ENCODE data around the gene ST6GAL1. TPM values are rescaled to one million over a fixed set of nuclear protein-coding genes. Genes with fewer than 3 reads are reported as not detected.
"Not testable (repeated sequence)": the region's sequence is repeated elsewhere in the genome, so short reads cannot be mapped to it uniquely, and the experiment has no call there.

ST6GAL1 gene
- total and polyA plus RNA-seq, 2 of the 13 experiments (the other 11 are each of a cell fraction or from before 2014, with no cell fraction given): 79.9 to 164 TPM

DNA sequence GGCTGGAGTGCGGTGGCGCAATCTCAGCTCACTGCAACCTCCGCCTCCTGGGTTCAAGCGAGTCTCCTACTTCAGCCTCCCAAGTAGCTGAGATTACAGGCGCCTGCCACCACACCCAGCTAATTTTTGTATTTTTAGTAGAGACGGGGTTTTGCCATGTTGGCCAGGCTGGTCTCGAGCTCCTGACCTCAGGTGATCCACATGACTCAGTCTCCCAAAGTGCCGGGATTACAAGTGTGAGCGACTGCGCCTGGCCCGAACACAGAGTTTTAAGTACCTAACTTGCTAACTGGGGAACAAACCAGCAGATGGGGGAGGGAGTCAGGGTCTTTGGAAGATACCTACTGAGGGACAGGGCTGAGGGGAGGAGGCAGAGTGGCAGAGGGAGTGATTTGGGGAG lies 36.9 kb downstream of the ST6GAL1 start:
- H3K9me3 ChIP-seq (ENCODE audit: low read length); H4K20me1 ChIP-seq (ENCODE audit: insufficient read depth, low read length); CTCF ChIA-PET (ENCODE audit: low intra/inter-chr PET ratio, low total read pairs); H3K36me3 ChIP-seq (replicated peaks in 1 of 2; ENCODE audit: control insufficient read depth in 1 of 2, insufficient read depth in 2 of 2, low read length in 2 of 2); H3K27ac ChIP-seq (ENCODE audit: extremely low read length, insufficient read depth, low read length); ATAC-seq; H3K79me2 ChIP-seq (ENCODE audit: insufficient read depth, low read length); FAIRE-seq; intact Hi-C loops (cut with micrococcal nuclease; ENCODE audit: unreplicated experiment); H3K27me3 ChIP-seq (ENCODE audit: control insufficient read depth in 1 of 2, insufficient read depth in 2 of 2, low read length in 2 of 2); BruUV-seq (replicated peaks); H3K9ac ChIP-seq (ENCODE audit: insufficient read depth, low read depth, low read length); H3K4me2 ChIP-seq (ENCODE audit: low read depth, low read length); H2AFZ ChIP-seq (ENCODE audit: low read length); DNase-seq (ENCODE audit: low spot score); H3K4me3 ChIP-seq (replicated peaks in 1 of 3; ENCODE audit: insufficient read depth in 1 of 3, low read depth in 2 of 3, low read length in 3 of 3); POLR2A ChIA-PET; in situ Hi-C loops (cut with HindIII; ENCODE audit: extremely low pct_ligation_motif_present, low pct_unique_long_range_greater_than_20kb): not testable (repeated sequence)
- 96% methylated on average over 11 of the region's 11 CpGs for WGBS (ENCODE audit: low lambda C conversion rate)
- peaks cover 10% of the 10 kb centered on the region; the same call in 1 of the 2 replicates for H3K4me1 ChIP-seq (ENCODE audit: insufficient read depth, low read length)
- peak; percentile 18; the same call in 1 of the 2 replicates for TF ChIP-seq ZNF121 (CRISPR knock-in tag; IDR thresholded peaks at IDR 0.05)

DNA sequence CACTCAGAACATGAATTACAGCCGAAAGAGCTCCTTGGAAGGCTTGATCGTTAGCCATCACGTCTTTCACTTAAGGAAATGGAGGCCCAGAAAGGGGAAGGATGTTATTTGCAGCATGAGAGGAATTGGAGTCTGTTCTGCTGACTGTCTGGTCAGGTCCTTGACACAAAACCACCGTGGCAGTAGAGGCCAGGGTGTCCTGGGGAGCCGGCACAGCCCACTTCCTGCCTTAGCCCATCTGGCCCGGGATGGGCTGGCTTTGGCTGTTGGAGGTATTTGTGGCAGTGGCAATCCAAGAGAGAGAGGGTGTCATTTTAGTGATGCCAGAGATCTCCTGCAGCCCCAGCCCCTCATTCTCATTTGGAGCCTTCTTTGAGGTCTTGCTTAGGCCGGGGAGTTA lies 37.4 kb downstream of the ST6GAL1 start:
- WGBS (ENCODE audit: low lambda C conversion rate): 65% methylated on average over 4 of the region's 7 CpGs
- Histone ChIP-seq H3K9ac (ENCODE audit: insufficient read depth, low read depth, low read length) (no peak overlapping the region), H2AFZ (ENCODE audit: low read length) (no peak overlapping the region), H3K27ac (ENCODE audit: extremely low read length, insufficient read depth, low read length) (no peak overlapping the region), H3K27me3 (ENCODE audit: control insufficient read depth in 1 of 2, insufficient read depth in 2 of 2, low read length in 2 of 2) (no peaks in the 10 kb centered on the region), H4K20me1 (ENCODE audit: insufficient read depth, low read length) (no peaks in the 10 kb centered on the region), H3K36me3 (replicated peaks in 1 of 2; ENCODE audit: control insufficient read depth in 1 of 2, insufficient read depth in 2 of 2, low read length in 2 of 2) (no peaks in the 10 kb centered on the region; a peak in 1 of 5 replicates), H3K4me1 (ENCODE audit: insufficient read depth, low read length) (peaks cover 12% of the 10 kb centered on the region; the same call in 1 of the 2 replicates), H3K9me3 (ENCODE audit: low read length) (no peaks in the 10 kb centered on the region), H3K4me3 (replicated peaks in 1 of 3; ENCODE audit: insufficient read depth in 1 of 3, low read depth in 2 of 3, low read length in 3 of 3) (no peak overlapping the region), H3K79me2 (ENCODE audit: insufficient read depth, low read length) (no peaks in the 10 kb centered on the region), H3K4me2 (ENCODE audit: low read depth, low read length) (no peak overlapping the region)
- in situ Hi-C loops (cut with HindIII; ENCODE audit: extremely low pct_ligation_motif_present, low pct_unique_long_range_greater_than_20kb): no loop called here
- intact Hi-C loops (cut with micrococcal nuclease; ENCODE audit: unreplicated experiment): no loop called here
- FAIRE-seq (no peak), ATAC-seq (no peak), DNase-seq (ENCODE audit: low spot score) (no peak)
- TF ChIP-seq KDM5B (CRISPR knock-in tag; IDR thresholded peaks at IDR 0.05; ENCODE audit: borderline replicate concordance) (no peak), NCOA1 (CRISPR knock-in tag; IDR thresholded peaks at IDR 0.05) (no peak), CC2D1A (CRISPR knock-in tag; IDR thresholded peaks at IDR 0.05) (no peak), ZMYM3 (CRISPR knock-in tag; IDR thresholded peaks at IDR 0.05) (no peak), ZIK1 (CRISPR knock-in tag; IDR thresholded peaks at IDR 0.05; ENCODE audit: borderline replicate concordance, low read depth) (no peak), TAF1 (CRISPR knock-in tag; IDR thresholded peaks at IDR 0.05) (no peak), MTF2 (CRISPR knock-in tag; IDR thresholded peaks at IDR 0.05; ENCODE audit: borderline replicate concordance) (no peak), AHDC1 (CRISPR knock-in tag; IDR thresholded peaks at IDR 0.05; ENCODE audit: borderline replicate concordance) (no peak), ZNF629 (CRISPR knock-in tag; conservative IDR thresholded peaks at IDR 0.05) (no peak), ZNF329 (CRISPR knock-in tag; IDR thresholded peaks at IDR 0.05; ENCODE audit: low read depth) (no peak)
- TF ChIP-seq, protein P1, sequence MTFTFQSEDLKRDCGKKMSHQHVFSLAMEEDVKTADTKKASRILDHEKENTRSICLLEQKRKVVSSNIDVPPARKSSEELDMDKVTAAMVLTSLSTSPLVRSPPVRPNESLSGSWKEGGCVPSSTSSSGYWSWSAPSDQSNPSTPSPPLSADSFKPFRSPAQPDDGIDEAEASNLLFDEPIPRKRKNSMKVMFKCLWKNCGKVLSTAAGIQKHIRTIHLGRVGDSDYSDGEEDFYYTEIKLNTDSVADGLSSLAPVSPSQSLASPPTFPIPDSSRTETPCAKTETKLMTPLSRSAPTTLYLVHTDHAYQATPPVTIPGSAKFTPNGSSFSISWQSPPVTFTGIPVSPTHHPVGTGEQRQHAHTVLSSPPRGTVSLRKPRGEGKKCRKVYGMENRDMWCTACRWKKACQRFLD (CRISPR knock-in tag; IDR thresholded peaks at IDR 0.05; ENCODE audit: borderline replicate concordance): no peak
- no TSS peak for BruUV-seq (replicated peaks)
- CTCF ChIA-PET (ENCODE audit: low intra/inter-chr PET ratio, low total read pairs): no interaction called here
- POLR2A ChIA-PET: no interaction called here

All from HepG2 (cell line).